A673 (cell line): ENCODE measurements around the gene OTUD5. TPM values are rescaled to one million over a fixed set of nuclear protein-coding genes. Genes with fewer than 3 reads are reported as not detected.

ENCODE experiments used
- BruUV-seq: library from RNA; stranded (reverse); fragments of 400-500 nt; replicated peaks from 2 replicates; lab custom pipeline; 2021; lab: Mats Ljungman, UMichigan
- CTCF ChIA-PET: fragments of 300-600 bp; sonication (Branson Sonifier 250); formaldehyde crosslinking; loops from one replicate; lab custom pipeline; 2022; ENCODE audit warnings: antibody characterized with exemption; lab: Charles Lee
- POLR2A ChIA-PET: fragments of 300-600 bp; sonication (Branson Sonifier 250); formaldehyde crosslinking; loops from one replicate; lab custom pipeline; 2022; ENCODE audit warnings: antibody characterized with exemption; ENCODE audit not compliant: low non-redundant PET; lab: Charles Lee
- DNase-seq: peaks from one replicate; pipeline ENCODE4 v3.0.0-alpha.2; 2015; ENCODE audit warnings: low spot score
- H3K27ac ChIP-seq: fragments of 200-600 bp; sonication (generic); 2 replicates; pipeline ENCODE4 v1.5.1; 2016; ENCODE audit warnings: mixed run types, low read depth, mild to moderate bottlenecking, mixed read lengths, antibody characterized with exemption, low read length; ENCODE audit not compliant: poor library complexity, severe bottlenecking
- H3K27me3 ChIP-seq: fragments of 200-600 bp; sonication (generic); replicated peaks from 2 replicates; pipeline ENCODE4 v1.6.1; 2017; ENCODE audit warnings: mixed run types, low read depth, mild to moderate bottlenecking, mixed read lengths, antibody characterized with exemption, low read length; ENCODE audit not compliant: insufficient read depth, poor library complexity
- H3K36me3 ChIP-seq: fragments of 200-600 bp; sonication (generic); 2 replicates; pipeline ENCODE4 v1.6.1; 2016; ENCODE audit warnings: mixed run types, mild to moderate bottlenecking, mixed read lengths, antibody characterized with exemption, low read length; ENCODE audit not compliant: insufficient read depth, poor library complexity, severe bottlenecking
- H3K4me1 ChIP-seq: fragments of 200-600 bp; sonication (generic); 2 replicates; pipeline ENCODE4 v1.6.1; 2017; ENCODE audit warnings: mixed run types, mild to moderate bottlenecking, mixed read lengths, antibody characterized with exemption, low read length; ENCODE audit not compliant: insufficient read depth, poor library complexity, severe bottlenecking
- H3K4me3 ChIP-seq: fragments of 200-600 bp; sonication (generic); 2 replicates; pipeline ENCODE4 v1.5.1; 2016; ENCODE audit warnings: low read depth, mixed run types, mild to moderate bottlenecking, mixed read lengths, low read length; ENCODE audit not compliant: poor library complexity, severe bottlenecking
- H3K9me3 ChIP-seq: fragments of 200-600 bp; sonication (generic); 2 replicates; pipeline ENCODE4 v1.6.1; 2016; ENCODE audit warnings: mixed run types, low read depth, mild to moderate bottlenecking, mixed read lengths, antibody characterized with exemption, low read length; ENCODE audit not compliant: poor library complexity, severe bottlenecking
- EZH2 ChIP-seq: fragments of 200-600 bp; sonication (generic); IDR thresholded peaks from 2 replicates; pipeline ENCODE4 v1.6.1; 2017; ENCODE audit warnings: borderline replicate concordance, low read depth, mild to moderate bottlenecking, mixed read lengths, antibody characterized with exemption, low read length; ENCODE audit not compliant: poor library complexity, severe bottlenecking
- intact Hi-C: fragments of 100-400 bp; cut with micrococcal nuclease; formaldehyde crosslinking; loops from one replicate; pipeline ENCODE4 v1.10.0; 2022; ENCODE audit not compliant: unreplicated experiment
- total RNA-seq: library from RNA; stranded (reverse); gene quantifications from 2 replicates; pipeline ENCODE4 v1.2.3, GENCODE V29; 2021
- TF ChIP-seq, protein P1 (sequence below): fragments of 300-800, 200-600 bp; sonication (generic); conservative IDR thresholded peaks from 2 replicates; pipeline ENCODE4 v1.5.1; 2017; ENCODE audit warnings: low read depth, mild to moderate bottlenecking, antibody characterized with exemption, low read length, moderate library complexity, mixed read lengths

OTUD5 gene
- total RNA-seq, 1 experiment from 2014 or later: 67.5 TPM

- TF ChIP-seq, protein P1, sequence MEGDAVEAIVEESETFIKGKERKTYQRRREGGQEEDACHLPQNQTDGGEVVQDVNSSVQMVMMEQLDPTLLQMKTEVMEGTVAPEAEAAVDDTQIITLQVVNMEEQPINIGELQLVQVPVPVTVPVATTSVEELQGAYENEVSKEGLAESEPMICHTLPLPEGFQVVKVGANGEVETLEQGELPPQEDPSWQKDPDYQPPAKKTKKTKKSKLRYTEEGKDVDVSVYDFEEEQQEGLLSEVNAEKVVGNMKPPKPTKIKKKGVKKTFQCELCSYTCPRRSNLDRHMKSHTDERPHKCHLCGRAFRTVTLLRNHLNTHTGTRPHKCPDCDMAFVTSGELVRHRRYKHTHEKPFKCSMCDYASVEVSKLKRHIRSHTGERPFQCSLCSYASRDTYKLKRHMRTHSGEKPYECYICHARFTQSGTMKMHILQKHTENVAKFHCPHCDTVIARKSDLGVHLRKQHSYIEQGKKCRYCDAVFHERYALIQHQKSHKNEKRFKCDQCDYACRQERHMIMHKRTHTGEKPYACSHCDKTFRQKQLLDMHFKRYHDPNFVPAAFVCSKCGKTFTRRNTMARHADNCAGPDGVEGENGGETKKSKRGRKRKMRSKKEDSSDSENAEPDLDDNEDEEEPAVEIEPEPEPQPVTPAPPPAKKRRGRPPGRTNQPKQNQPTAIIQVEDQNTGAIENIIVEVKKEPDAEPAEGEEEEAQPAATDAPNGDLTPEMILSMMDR: no peak
- no peak for TF ChIP-seq EZH2
Observed at GRCh38 chrX:48996969-48997368, 39.6 kb upstream of the OTUD5 start.

DNA sequence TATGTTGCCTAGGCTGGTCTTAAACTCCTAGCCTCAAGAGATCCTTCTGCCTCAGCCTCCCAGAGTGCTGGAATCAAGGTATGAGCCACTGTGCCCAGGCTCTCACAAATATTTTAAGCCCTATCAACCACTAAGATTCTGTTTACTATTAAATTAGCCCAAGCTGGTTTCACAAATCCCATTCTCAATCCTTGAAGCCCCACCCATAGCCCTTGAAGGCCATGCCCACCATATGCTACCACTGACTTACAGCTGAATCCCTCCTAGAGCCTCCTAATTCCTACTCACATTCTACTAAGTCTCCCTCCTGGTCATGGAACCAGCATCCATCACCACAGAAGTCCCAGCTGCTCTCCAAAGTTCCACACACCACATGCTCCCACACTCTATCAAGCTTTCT, 34.9 kb upstream of the OTUD5 start:
- intact Hi-C loops: no loop called here
- Histone ChIP-seq H3K9me3 (no peaks in the 10 kb centered on the region), H3K4me3 (no peak overlapping the region), H3K4me1 (no peaks in the 10 kb centered on the region), H3K36me3 (peaks cover 19% of the 10 kb centered on the region), H3K27ac (no peak overlapping the region), H3K27me3 (no peaks in the 10 kb centered on the region)
- TF ChIP-seq, protein P1: no peak
- TF ChIP-seq EZH2: no peak
- BruUV-seq: no TSS peak
- ChIA-PET CTCF (no interaction called here), POLR2A (no interaction called here)
- DNase-seq: no peak

More at GRCh38 chrX:48996969-48997368, 39.6 kb upstream of the OTUD5 start:
- Histone ChIP-seq H3K9me3 (no peaks in the 10 kb centered on the region), H3K27ac (no peak overlapping the region), H3K4me1 (no peaks in the 10 kb centered on the region), H3K4me3 (no peak overlapping the region), H3K36me3 (peaks cover 17% of the 10 kb centered on the region), H3K27me3 (no peaks in the 10 kb centered on the region)
- POLR2A ChIA-PET: no interaction called here
- CTCF ChIA-PET: no interaction called here
- no TSS peak for BruUV-seq
- DNase-seq: no peak
- intact Hi-C loops: no loop called here

GRCh38 chrX:48989483-48989882, 32.1 kb upstream of the OTUD5 start:
- TF ChIP-seq EZH2: no peak
- TF ChIP-seq, protein P1: no peak

More at GRCh38 chrX:48989483-48989882, 32.1 kb upstream of the OTUD5 start:
- Histone ChIP-seq H3K36me3 (peaks cover 13% of the 10 kb centered on the region), H3K9me3 (no peaks in the 10 kb centered on the region), H3K27me3 (no peaks in the 10 kb centered on the region), H3K4me3 (no peak overlapping the region), H3K4me1 (no peaks in the 10 kb centered on the region), H3K27ac (no peak overlapping the region)
- intact Hi-C loops: no loop called here
- no peak for DNase-seq
- no TSS peak for BruUV-seq
- CTCF ChIA-PET: no interaction called here
- POLR2A ChIA-PET: no interaction called here
